Measurements from ENCODE around the gene FOCAD.
A peak's percentile ranks its signal among the peaks of the same experiment; 100 is the strongest.

FOCAD gene

GRCh38 chr9:20863945-20864344, 179.9 kb downstream of the FOCAD start:
- WGBS (ENCODE audit: insufficient coverage): 27% methylated on average over 2 of the region's 2 CpGs
- Histone ChIP-seq H3K27ac (ENCODE audit: insufficient read depth in 1 of 2, low read depth in 1 of 2, low read length in 2 of 2, poor library complexity in 1 of 2, severe bottlenecking in 2 of 2) (no peak overlapping the region), H3K4me3 (ENCODE audit: control insufficient read depth in 1 of 7, extremely low read depth in 1 of 7, insufficient read depth in 4 of 7, low read depth in 2 of 7, low read length in 6 of 7) (no peak overlapping the region), H3K4me1 (ENCODE audit: control extremely low read depth in 1 of 4, control insufficient read depth in 4 of 4, insufficient read depth in 4 of 4, low read length in 3 of 4) (peaks cover 0 to 27% (median 7%) of the 10 kb centered on the region in 4 experiments), H3K36me3 (ENCODE audit: control insufficient read depth in 4 of 4, insufficient read depth in 4 of 4, low read length in 3 of 4) (peaks cover 0 to 4% (median 0%) of the 10 kb centered on the region in 4 experiments), H3K27me3 (replicated peaks in 2 of 5; ENCODE audit: control insufficient read depth in 4 of 5, insufficient read depth in 5 of 5, low read length in 4 of 5) (no peaks in the 10 kb centered on the region), H3K9me3 (ENCODE audit: control extremely low read depth in 1 of 5, control insufficient read depth in 4 of 5, insufficient read depth in 2 of 5, low read depth in 1 of 5, low read length in 4 of 5) (no peaks in the 10 kb centered on the region)
- DNase-seq: peak in 2 of 3 donors; percentile 58 to 70
- POLR2A ChIA-PET: no interaction called here
- CTCF ChIA-PET: no interaction called here

GRCh38 chr9:20865347-20865746, 181.3 kb downstream of the FOCAD start:
- no peak overlapping the region for H3K4me3 ChIP-seq (ENCODE audit: control insufficient read depth in 1 of 7, extremely low read depth in 1 of 7, insufficient read depth in 4 of 7, low read depth in 2 of 7, low read length in 6 of 7)
- no peaks in the 10 kb centered on the region for H3K27me3 ChIP-seq (replicated peaks in 2 of 5; ENCODE audit: control insufficient read depth in 4 of 5, insufficient read depth in 5 of 5, low read length in 4 of 5)
- DNase-seq: peak; percentile 35 to 87 (median 85)
- peaks cover 0 to 27% (median 7%) of the 10 kb centered on the region in 4 experiments for H3K4me1 ChIP-seq (ENCODE audit: control extremely low read depth in 1 of 4, control insufficient read depth in 4 of 4, insufficient read depth in 4 of 4, low read length in 3 of 4)
- ChIA-PET CTCF (no interaction called here), POLR2A (no interaction called here)
- H3K27ac ChIP-seq (ENCODE audit: insufficient read depth in 1 of 2, low read depth in 1 of 2, low read length in 2 of 2, poor library complexity in 1 of 2, severe bottlenecking in 2 of 2): no peak overlapping the region
- WGBS (ENCODE audit: insufficient coverage): 0% methylated on average over 1 of the region's 4 CpGs
- H3K9me3 ChIP-seq (ENCODE audit: control extremely low read depth in 1 of 5, control insufficient read depth in 4 of 5, insufficient read depth in 2 of 5, low read depth in 1 of 5, low read length in 4 of 5): no peaks in the 10 kb centered on the region
- peaks cover 0 to 4% (median 0%) of the 10 kb centered on the region in 4 experiments for H3K36me3 ChIP-seq (ENCODE audit: control insufficient read depth in 4 of 4, insufficient read depth in 4 of 4, low read length in 3 of 4)

DNA sequence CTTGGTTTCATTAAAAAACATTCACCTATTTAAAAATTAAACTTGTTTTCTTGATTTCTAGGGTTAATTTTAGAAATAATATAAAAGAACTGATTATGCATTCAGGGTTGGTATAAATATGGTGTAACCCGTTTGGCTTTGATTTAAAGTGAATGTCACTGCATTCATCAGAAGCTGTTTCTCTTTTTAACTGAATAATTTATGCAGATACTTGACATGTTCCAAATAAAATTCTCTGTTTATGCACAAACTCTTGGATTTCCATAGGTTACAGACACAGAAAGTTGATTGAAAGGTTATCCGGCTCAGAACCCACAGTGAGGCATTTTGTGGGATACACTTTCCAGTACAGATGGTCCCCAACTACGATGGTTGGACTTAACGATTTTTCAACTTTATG, 186.1 kb downstream of the FOCAD start:
- peaks cover 0 to 25% (median 10%) of the 10 kb centered on the region in 4 experiments for H3K4me1 ChIP-seq (ENCODE audit: control extremely low read depth in 1 of 4, control insufficient read depth in 4 of 4, insufficient read depth in 4 of 4, low read length in 3 of 4)
- H3K4me3 ChIP-seq (ENCODE audit: control insufficient read depth in 1 of 7, extremely low read depth in 1 of 7, insufficient read depth in 4 of 7, low read depth in 2 of 7, low read length in 6 of 7): no peak overlapping the region
- DNase-seq: no peak
- ChIA-PET CTCF (no interaction called here), POLR2A (no interaction called here)
- WGBS (ENCODE audit: insufficient coverage): 100% methylated on average over 3 of the region's 4 CpGs
- H3K27me3 ChIP-seq (replicated peaks in 2 of 5; ENCODE audit: control insufficient read depth in 4 of 5, insufficient read depth in 5 of 5, low read length in 4 of 5): no peaks in the 10 kb centered on the region
- no peaks in the 10 kb centered on the region for H3K9me3 ChIP-seq (ENCODE audit: control extremely low read depth in 1 of 5, control insufficient read depth in 4 of 5, insufficient read depth in 2 of 5, low read depth in 1 of 5, low read length in 4 of 5)
- H3K27ac ChIP-seq (ENCODE audit: insufficient read depth in 1 of 2, low read depth in 1 of 2, low read length in 2 of 2, poor library complexity in 1 of 2, severe bottlenecking in 2 of 2): no peak overlapping the region
- peaks cover 0 to 7% (median under 1%) of the 10 kb centered on the region in 4 experiments for H3K36me3 ChIP-seq (ENCODE audit: control insufficient read depth in 4 of 4, insufficient read depth in 4 of 4, low read length in 3 of 4)

- CTCF ChIA-PET: no interaction called here
- peaks cover 0 to 7% (median 2%) of the 10 kb centered on the region in 4 experiments for H3K36me3 ChIP-seq (ENCODE audit: control insufficient read depth in 4 of 4, insufficient read depth in 4 of 4, low read length in 3 of 4)
- DNase-seq: peak in 2 of 3 donors; percentile 21 to 31
- H3K27me3 ChIP-seq (replicated peaks in 2 of 5; ENCODE audit: control insufficient read depth in 4 of 5, insufficient read depth in 5 of 5, low read length in 4 of 5): no peaks in the 10 kb centered on the region
- no peak overlapping the region for H3K27ac ChIP-seq (ENCODE audit: insufficient read depth in 1 of 2, low read depth in 1 of 2, low read length in 2 of 2, poor library complexity in 1 of 2, severe bottlenecking in 2 of 2)
- H3K4me3 ChIP-seq (ENCODE audit: control insufficient read depth in 1 of 7, extremely low read depth in 1 of 7, insufficient read depth in 4 of 7, low read depth in 2 of 7, low read length in 6 of 7): no peak overlapping the region
- peaks cover 0 to 14% (median 8%) of the 10 kb centered on the region in 4 experiments for H3K4me1 ChIP-seq (ENCODE audit: control extremely low read depth in 1 of 4, control insufficient read depth in 4 of 4, insufficient read depth in 4 of 4, low read length in 3 of 4)
- 100% methylated on average over 1 of the region's 1 CpG for WGBS (ENCODE audit: insufficient coverage)
- H3K9me3 ChIP-seq (ENCODE audit: control extremely low read depth in 1 of 5, control insufficient read depth in 4 of 5, insufficient read depth in 2 of 5, low read depth in 1 of 5, low read length in 4 of 5): no peaks in the 10 kb centered on the region
- POLR2A ChIA-PET: no interaction called here
Observed at GRCh38 chr9:20872340-20872977, 188.4 kb downstream of the FOCAD start.

- WGBS (ENCODE audit: insufficient coverage): 100% methylated on average over 2 of the region's 5 CpGs
- Histone ChIP-seq H3K4me3 (ENCODE audit: control insufficient read depth in 1 of 7, extremely low read depth in 1 of 7, insufficient read depth in 4 of 7, low read depth in 2 of 7, low read length in 6 of 7) (no peak overlapping the region), H3K27ac (ENCODE audit: insufficient read depth in 1 of 2, low read depth in 1 of 2, low read length in 2 of 2, poor library complexity in 1 of 2, severe bottlenecking in 2 of 2) (no peak overlapping the region), H3K4me1 (ENCODE audit: control extremely low read depth in 1 of 4, control insufficient read depth in 4 of 4, insufficient read depth in 4 of 4, low read length in 3 of 4) (peaks cover 0 to 9% (median 6%) of the 10 kb centered on the region in 4 experiments), H3K27me3 (replicated peaks in 2 of 5; ENCODE audit: control insufficient read depth in 4 of 5, insufficient read depth in 5 of 5, low read length in 4 of 5) (no peaks in the 10 kb centered on the region), H3K36me3 (ENCODE audit: control insufficient read depth in 4 of 4, insufficient read depth in 4 of 4, low read length in 3 of 4) (peaks cover 0 to 7% (median 2%) of the 10 kb centered on the region in 4 experiments), H3K9me3 (ENCODE audit: control extremely low read depth in 1 of 5, control insufficient read depth in 4 of 5, insufficient read depth in 2 of 5, low read depth in 1 of 5, low read length in 4 of 5) (no peaks in the 10 kb centered on the region)
- ChIA-PET POLR2A (no interaction called here), CTCF (interaction anchor here (1.0 to 2.8 kb wide), 2 partner anchors 11 to 12 kb away, joined by 4 to 12 read pairs; no protein-coding TSS in a partner anchor)
- no peak for DNase-seq
Observed at GRCh38 chr9:20873240-20873865, 189.3 kb downstream of the FOCAD start.

GRCh38 chr9:20880271-20880670, 196.2 kb downstream of the FOCAD start:
- Histone ChIP-seq H3K4me1 (ENCODE audit: control extremely low read depth in 1 of 4, control insufficient read depth in 4 of 4, insufficient read depth in 4 of 4, low read length in 3 of 4) (peaks cover 0 to 6% (median 2%) of the 10 kb centered on the region in 4 experiments), H3K27me3 (replicated peaks in 2 of 5; ENCODE audit: control insufficient read depth in 4 of 5, insufficient read depth in 5 of 5, low read length in 4 of 5) (no peaks in the 10 kb centered on the region), H3K4me3 (ENCODE audit: control insufficient read depth in 1 of 7, extremely low read depth in 1 of 7, insufficient read depth in 4 of 7, low read depth in 2 of 7, low read length in 6 of 7) (no peak overlapping the region), H3K27ac (ENCODE audit: insufficient read depth in 1 of 2, low read depth in 1 of 2, low read length in 2 of 2, poor library complexity in 1 of 2, severe bottlenecking in 2 of 2) (no peak overlapping the region), H3K9me3 (ENCODE audit: control extremely low read depth in 1 of 5, control insufficient read depth in 4 of 5, insufficient read depth in 2 of 5, low read depth in 1 of 5, low read length in 4 of 5) (no peaks in the 10 kb centered on the region), H3K36me3 (ENCODE audit: control insufficient read depth in 4 of 4, insufficient read depth in 4 of 4, low read length in 3 of 4) (peaks cover 5 to 10% (median 8%) of the 10 kb centered on the region in 4 experiments)
- WGBS (ENCODE audit: insufficient coverage): 96% methylated on average over 2 of the region's 2 CpGs
- DNase-seq: no peak
- ChIA-PET POLR2A (no interaction called here), CTCF (interaction anchor here (1.2 kb wide), 1 partner anchor 256 kb away, joined by 3 read pairs; no protein-coding TSS in a partner anchor)

- no peaks in the 10 kb centered on the region for H3K27me3 ChIP-seq (replicated peaks in 2 of 5; ENCODE audit: control insufficient read depth in 4 of 5, insufficient read depth in 5 of 5, low read length in 4 of 5)
- no peak overlapping the region for H3K4me3 ChIP-seq (ENCODE audit: control insufficient read depth in 1 of 7, extremely low read depth in 1 of 7, insufficient read depth in 4 of 7, low read depth in 2 of 7, low read length in 6 of 7)
- H3K36me3 ChIP-seq (ENCODE audit: control insufficient read depth in 4 of 4, insufficient read depth in 4 of 4, low read length in 3 of 4): peaks cover 5 to 10% (median 7%) of the 10 kb centered on the region in 4 experiments
- no peak for DNase-seq
- POLR2A ChIA-PET: no interaction called here
- no peak overlapping the region for H3K27ac ChIP-seq (ENCODE audit: insufficient read depth in 1 of 2, low read depth in 1 of 2, low read length in 2 of 2, poor library complexity in 1 of 2, severe bottlenecking in 2 of 2)
- CTCF ChIA-PET: interaction anchor here (1.2 kb wide), 1 partner anchor 256 kb away, joined by 3 read pairs; no protein-coding TSS in a partner anchor
- no CpG with 5 or more reads among the region's 2 CpGs for WGBS (ENCODE audit: insufficient coverage)
- H3K9me3 ChIP-seq (ENCODE audit: control extremely low read depth in 1 of 5, control insufficient read depth in 4 of 5, insufficient read depth in 2 of 5, low read depth in 1 of 5, low read length in 4 of 5): no peaks in the 10 kb centered on the region
- H3K4me1 ChIP-seq (ENCODE audit: control extremely low read depth in 1 of 4, control insufficient read depth in 4 of 4, insufficient read depth in 4 of 4, low read length in 3 of 4): peaks cover 0 to 6% (median 2%) of the 10 kb centered on the region in 4 experiments
Observed at GRCh38 chr9:20880675-20881074, 196.6 kb downstream of the FOCAD start.
